OCI-LY7 (cell line): ENCODE measurements around the gene CCSER2. TPM values are rescaled to one million over a fixed set of nuclear protein-coding genes. Genes with fewer than 3 reads are reported as not detected.
A peak's percentile ranks its signal among the peaks of the same experiment; 100 is the strongest.

Experiments
- BruUV-seq: library from RNA; stranded (reverse); fragments of 400-500 nt; replicated peaks from 2 replicates; lab custom pipeline; 2021; lab: Mats Ljungman, UMichigan
- CTCF ChIA-PET: fragments of 300-600 bp; sonication (Branson Sonifier 250); formaldehyde crosslinking; loops from one replicate; lab custom pipeline; 2022; ENCODE audit warnings: antibody characterized with exemption; ENCODE audit not compliant: unreplicated experiment; lab: Charles Lee
- POLR2A ChIA-PET: fragments of 300-600 bp; sonication (Branson Sonifier 250); formaldehyde crosslinking; loops from one replicate; lab custom pipeline; 2022; ENCODE audit warnings: antibody characterized with exemption; lab: Charles Lee
- DNase-seq: peaks from one replicate; pipeline ENCODE4 v3.0.0-alpha.2; 2015; ENCODE audit warnings: low spot score
- H2AFZ ChIP-seq: fragments of 200-600 bp; sonication (generic), shearing (Covaris generic); 2 replicates; pipeline ENCODE4 v1.6.1; 2014; ENCODE audit warnings: mild to moderate bottlenecking, antibody characterized with exemption, low read length, moderate library complexity
- H3K27ac ChIP-seq: fragments of 200-600 bp; sonication (generic); 2 replicates; pipeline ENCODE4 v1.5.1; 2014; ENCODE audit warnings: mixed run types, low read depth, mild to moderate bottlenecking, moderate library complexity, low read length, inconsistent platforms; ENCODE audit not compliant: poor library complexity, severe bottlenecking
- H3K36me3 ChIP-seq: fragments of 200-600 bp; sonication (generic); 2 replicates; pipeline ENCODE4 v1.6.1; 2014; ENCODE audit warnings: mild to moderate bottlenecking, antibody characterized with exemption, low read length, moderate library complexity, mixed read lengths; ENCODE audit not compliant: insufficient read depth
- H3K4me1 ChIP-seq: fragments of 200-600 bp; sonication (generic); 2 replicates; pipeline ENCODE4 v1.5.1; 2014; ENCODE audit warnings: mild to moderate bottlenecking, low read length; ENCODE audit not compliant: insufficient read depth, poor library complexity, severe bottlenecking
- H3K4me2 ChIP-seq: fragments of 200-600 bp; sonication (generic); 2 replicates; pipeline ENCODE4 v1.6.1; 2014; ENCODE audit warnings: mild to moderate bottlenecking, low read length
- H3K4me3 ChIP-seq: fragments of 200-600 bp; sonication (generic); 2 replicates; pipeline ENCODE4 v1.5.1; 2014; ENCODE audit warnings: mild to moderate bottlenecking, low read depth, low read length; ENCODE audit not compliant: poor library complexity, severe bottlenecking
- H3K79me2 ChIP-seq: fragments of 200-600 bp; sonication (generic); 2 replicates; pipeline ENCODE4 v1.6.1; 2016; ENCODE audit warnings: low read depth, mild to moderate bottlenecking, low read length, moderate library complexity, mixed read lengths; ENCODE audit not compliant: insufficient read depth
- H3K9me2 ChIP-seq: fragments of 200-600 bp; sonication (generic); 2 replicates; pipeline ENCODE4 v1.6.1; 2016; ENCODE audit warnings: mild to moderate bottlenecking, low read length, mixed read lengths; ENCODE audit not compliant: insufficient read depth
- H3K9me3 ChIP-seq: fragments of 200-600 bp; sonication (generic); 2 replicates; pipeline ENCODE4 v1.6.1; 2014; ENCODE audit warnings: mild to moderate bottlenecking, mixed run types, low read length, mixed read lengths
- H4K20me1 ChIP-seq: fragments of 200-600 bp; sonication (generic); 2 replicates; pipeline ENCODE4 v1.6.1; 2014; ENCODE audit warnings: mild to moderate bottlenecking, antibody characterized with exemption, low read length, moderate library complexity, mixed read lengths; ENCODE audit not compliant: insufficient read depth
- CTCF ChIP-seq: fragments of 200-600 bp; sonication (generic); conservative IDR thresholded peaks from 2 replicates; pipeline ENCODE4 v1.5.1; 2014; ENCODE audit warnings: mild to moderate bottlenecking, antibody characterized with exemption, low read length, moderate library complexity, mixed read lengths
- EZH2phosphoT487 ChIP-seq: fragments of 200-600 bp; sonication (generic); IDR thresholded peaks from 2 replicates; pipeline ENCODE4 v1.6.1; 2018; ENCODE audit warnings: low read depth, borderline replicate concordance, mild to moderate bottlenecking, mixed run types, antibody characterized with exemption, low read length, moderate library complexity, mixed read lengths
- intact Hi-C: fragments of 100-400 bp; cut with micrococcal nuclease; formaldehyde crosslinking; loops from one replicate; pipeline ENCODE4 v1.10.0; 2022; ENCODE audit not compliant: unreplicated experiment
- total RNA-seq, 2 experiments: library from RNA; depleted of rRNA in 1 of 2; stranded (reverse); fragments of >200 nt in 1 of 2; shearing (Covaris generic) in 1 of 2; gene quantifications; 2 replicates each; pipeline ENCODE4 v1.2.3, GENCODE V29; 2014 to 2022

The CCSER2 gene
- total RNA-seq, 2 experiments from 2014 or later = 15.9 to 30.1 TPM

GRCh38 chr10:84348447-84348846 lies 20.1 kb downstream of the CCSER2 start:
- BruUV-seq = no TSS peak
- no peaks in the 10 kb centered on the region; the same call in 1 of the 2 replicates for H4K20me1 ChIP-seq
- H3K27ac ChIP-seq = no peak overlapping the region
- CTCF ChIA-PET = no interaction called here
- no peaks in the 10 kb centered on the region for H3K79me2 ChIP-seq
- intact Hi-C loops = no loop called here
- H2AFZ ChIP-seq = no peak overlapping the region
- DNase-seq = no peak
- H3K4me1 ChIP-seq = no peaks in the 10 kb centered on the region
- no peak overlapping the region for H3K4me3 ChIP-seq
- no peaks in the 10 kb centered on the region for H3K36me3 ChIP-seq
- POLR2A ChIA-PET = no interaction called here
- TF ChIP-seq CTCF = no peak
- no peak for TF ChIP-seq EZH2phosphoT487
- H3K9me3 ChIP-seq = no peaks in the 10 kb centered on the region
- no peak overlapping the region for H3K4me2 ChIP-seq
- no peaks in the 10 kb centered on the region for H3K9me2 ChIP-seq

GRCh38 chr10:84348860-84349259 lies 20.5 kb downstream of the CCSER2 start:
- H3K79me2 ChIP-seq = no peaks in the 10 kb centered on the region
- intact Hi-C loops = no loop called here
- no peak overlapping the region for H3K27ac ChIP-seq
- CTCF ChIA-PET = no interaction called here
- H3K4me3 ChIP-seq = no peak overlapping the region
- TF ChIP-seq EZH2phosphoT487 = no peak
- no peaks in the 10 kb centered on the region for H3K36me3 ChIP-seq
- no peaks in the 10 kb centered on the region for H3K9me3 ChIP-seq
- no peaks in the 10 kb centered on the region; the same call in 1 of the 2 replicates for H4K20me1 ChIP-seq
- BruUV-seq = no TSS peak
- DNase-seq = no peak
- H3K4me2 ChIP-seq = no peak overlapping the region
- H2AFZ ChIP-seq = no peak overlapping the region
- POLR2A ChIA-PET = no interaction called here
- no peaks in the 10 kb centered on the region for H3K4me1 ChIP-seq
- H3K9me2 ChIP-seq = no peaks in the 10 kb centered on the region

GRCh38 chr10:84352251-84352842 lies 24.0 kb downstream of the CCSER2 start:
- Histone ChIP-seq H3K36me3 (no peaks in the 10 kb centered on the region), H3K9me3 (no peaks in the 10 kb centered on the region), H3K79me2 (no peaks in the 10 kb centered on the region), H3K4me3 (no peak overlapping the region), H3K27ac (no peak overlapping the region), H3K4me2 (no peak overlapping the region), H4K20me1 (peaks cover 4% of the 10 kb centered on the region; the same call in 1 of the 2 replicates), H3K9me2 (no peaks in the 10 kb centered on the region), H2AFZ (no peak overlapping the region), H3K4me1 (no peaks in the 10 kb centered on the region)
- intact Hi-C loops = loop anchor here (5.0 kb wide), 1 partner anchor 85 kb away; no protein-coding TSS in a partner anchor
- CTCF ChIA-PET = interaction anchor here (0.8 to 1.0 kb wide), 2 partner anchors 18 to 186 kb away, joined by 3 to 4 read pairs; no protein-coding TSS in a partner anchor
- BruUV-seq = no TSS peak
- DNase-seq = peak; percentile 51
- TF ChIP-seq CTCF = peak; percentile 83
- no peak for TF ChIP-seq EZH2phosphoT487
- POLR2A ChIA-PET = no interaction called here
